ENCODE results near the gene MAJIN. TPM values are rescaled to one million over a fixed set of nuclear protein-coding genes. Genes with fewer than 3 reads are reported as not detected.

MAJIN gene
- total and polyA plus RNA-seq, 10 of the 15 experiments (the other 5 are each of a cell fraction or from before 2014, with no cell fraction given) = 0.10 TPM; not detected in 9

DNA sequence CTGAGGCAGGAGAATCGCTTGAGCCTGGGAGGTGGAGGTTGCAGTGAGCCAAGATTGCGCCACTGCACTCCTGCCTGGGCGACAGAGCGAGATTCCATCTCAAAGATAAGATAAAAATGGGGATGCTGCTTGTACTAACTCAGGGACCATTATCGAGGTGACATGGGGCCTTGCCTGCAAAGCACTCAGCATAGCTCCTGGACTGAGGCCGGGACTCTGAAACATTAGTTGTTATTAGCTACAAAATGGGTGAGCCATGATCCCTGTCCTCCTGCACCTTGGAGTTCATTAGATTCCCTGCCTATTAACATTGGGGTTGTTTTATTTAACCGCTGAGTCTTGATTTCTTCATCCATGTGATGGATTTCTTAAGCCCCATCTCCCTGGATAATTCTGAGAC, 42.3 kb downstream of the MAJIN start (continued):
- TF ChIP-seq NR2F1 (conservative IDR thresholded peaks at IDR 0.05) (no peak), RAD21 (IDR thresholded peaks at IDR 0.05; ENCODE audit: insufficient read depth, low read depth, low read length) (no peak), SREBF2 (IDR thresholded peaks at IDR 0.05; ENCODE audit: low read length) (no peak), ZNF274 (IDR thresholded peaks at IDR 0.05; ENCODE audit: insufficient read depth, insufficient read length) (no peak), SRF (IDR thresholded peaks at IDR 0.05; ENCODE audit: low read depth in 2 of 2, low read length in 2 of 2) (no peak), HCFC1 (IDR thresholded peaks at IDR 0.05; ENCODE audit: low read length) (no peak), NFYB (IDR thresholded peaks at IDR 0.05; ENCODE audit: insufficient read depth, low read depth, low read length) (no peak), RCOR1 (conservative IDR thresholded peaks at IDR 0.05; ENCODE audit: low read depth, low read length) (no peak), NR2C1 (IDR thresholded peaks at IDR 0.05) (no peak)
- TF ChIP-seq, protein P1, sequence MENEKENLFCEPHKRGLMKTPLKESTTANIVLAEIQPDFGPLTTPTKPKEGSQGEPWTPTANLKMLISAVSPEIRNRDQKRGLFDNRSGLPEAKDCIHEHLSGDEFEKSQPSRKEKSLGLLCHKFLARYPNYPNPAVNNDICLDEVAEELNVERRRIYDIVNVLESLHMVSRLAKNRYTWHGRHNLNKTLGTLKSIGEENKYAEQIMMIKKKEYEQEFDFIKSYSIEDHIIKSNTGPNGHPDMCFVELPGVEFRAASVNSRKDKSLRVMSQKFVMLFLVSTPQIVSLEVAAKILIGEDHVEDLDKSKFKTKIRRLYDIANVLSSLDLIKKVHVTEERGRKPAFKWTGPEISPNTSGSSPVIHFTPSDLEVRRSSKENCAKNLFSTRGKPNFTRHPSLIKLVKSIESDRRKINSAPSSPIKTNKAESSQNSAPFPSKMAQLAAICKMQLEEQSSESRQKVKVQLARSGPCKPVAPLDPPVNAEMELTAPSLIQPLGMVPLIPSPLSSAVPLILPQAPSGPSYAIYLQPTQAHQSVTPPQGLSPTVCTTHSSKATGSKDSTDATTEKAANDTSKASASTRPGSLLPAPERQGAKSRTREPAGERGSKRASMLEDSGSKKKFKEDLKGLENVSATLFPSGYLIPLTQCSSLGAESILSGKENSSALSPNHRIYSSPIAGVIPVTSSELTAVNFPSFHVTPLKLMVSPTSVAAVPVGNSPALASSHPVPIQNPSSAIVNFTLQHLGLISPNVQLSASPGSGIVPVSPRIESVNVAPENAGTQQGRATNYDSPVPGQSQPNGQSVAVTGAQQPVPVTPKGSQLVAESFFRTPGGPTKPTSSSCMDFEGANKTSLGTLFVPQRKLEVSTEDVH (IDR thresholded peaks at IDR 0.05; ENCODE audit: low read depth, partially characterized antibody) = no peak
- TF ChIP-seq, protein P2, sequence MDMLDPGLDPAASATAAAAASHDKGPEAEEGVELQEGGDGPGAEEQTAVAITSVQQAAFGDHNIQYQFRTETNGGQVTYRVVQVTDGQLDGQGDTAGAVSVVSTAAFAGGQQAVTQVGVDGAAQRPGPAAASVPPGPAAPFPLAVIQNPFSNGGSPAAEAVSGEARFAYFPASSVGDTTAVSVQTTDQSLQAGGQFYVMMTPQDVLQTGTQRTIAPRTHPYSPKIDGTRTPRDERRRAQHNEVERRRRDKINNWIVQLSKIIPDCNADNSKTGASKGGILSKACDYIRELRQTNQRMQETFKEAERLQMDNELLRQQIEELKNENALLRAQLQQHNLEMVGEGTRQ (IDR thresholded peaks at IDR 0.05; ENCODE audit: borderline replicate concordance, low read depth, low read length) = no peak
